Astrocyte of the cerebellum (primary cell): ENCODE data around the gene DSE.

Experiments
- DNase-seq: peaks from one replicate; pipeline ENCODE4 v3.0.0-alpha.2; 2011; ENCODE audit warnings: low read depth
- H3K4me3 ChIP-seq: 2 replicates; pipeline ENCODE4 v1.5.1; 2011; ENCODE audit warnings: mild to moderate bottlenecking, low read depth, low read length, moderate library complexity
- CTCF ChIP-seq: IDR thresholded peaks from 2 replicates; pipeline ENCODE4 v1.5.1; 2012; ENCODE audit warnings: low read length, low read depth, moderate library complexity, mild to moderate bottlenecking; ENCODE audit errors: missing control alignments
- in situ Hi-C: cut with HindIII; loops from 2 replicates; pipeline ENCODE4 v1.10.0; 2017; ENCODE audit warnings: low sequenced_read_pairs

Gene DSE

GRCh38 chr6:116411284-116411623 is 40.5 kb downstream of the DSE start:
- DNase-seq: no peak
- in situ Hi-C loops: no loop called here
- no peak overlapping the region for H3K4me3 ChIP-seq
- TF ChIP-seq CTCF: no peak

GRCh38 chr6:116412270-116412669 is 41.5 kb downstream of the DSE start:
- no peak for TF ChIP-seq CTCF
- in situ Hi-C loops: no loop called here
- no peak for DNase-seq
- H3K4me3 ChIP-seq: no peak overlapping the region

GRCh38 chr6:116413357-116413756 is 42.6 kb downstream of the DSE start:
- no peak overlapping the region for H3K4me3 ChIP-seq
- in situ Hi-C loops: no loop called here
- DNase-seq: no peak
- TF ChIP-seq CTCF: no peak

- no peak overlapping the region for H3K4me3 ChIP-seq
- no peak for DNase-seq
- TF ChIP-seq CTCF: no peak
- in situ Hi-C loops: no loop called here
Observed at GRCh38 chr6:116417661-116418060, 46.9 kb downstream of the DSE start.

- TF ChIP-seq CTCF: no peak
- in situ Hi-C loops: no loop called here
- H3K4me3 ChIP-seq: no peak overlapping the region
- no peak for DNase-seq
Observed at GRCh38 chr6:116419069-116419786, 48.5 kb downstream of the DSE start.

GRCh38 chr6:116420341-116420740 is 49.6 kb downstream of the DSE start:
- in situ Hi-C loops: no loop called here
- no peak for DNase-seq
- no peak for TF ChIP-seq CTCF
- H3K4me3 ChIP-seq: no peak overlapping the region
